Choroid plexus epithelial cell (primary cell): ENCODE measurements around the gene TMOD2.
A peak's percentile ranks its signal among the peaks of the same experiment; 100 is the strongest.

Source experiments
- DNase-seq: peaks from one replicate; pipeline ENCODE4 v3.0.0-alpha.2; 2010; ENCODE audit warnings: low read depth
- H3K4me3 ChIP-seq: 2 replicates; pipeline ENCODE4 v1.5.1; 2011; ENCODE audit warnings: low read depth, mild to moderate bottlenecking, control low read depth, low read length, moderate library complexity
- CTCF ChIP-seq: conservative IDR thresholded peaks from 2 replicates; pipeline ENCODE4 v1.5.1; 2011; ENCODE audit warnings: low read depth, mild to moderate bottlenecking, control low read depth, inconsistent platforms, low read length, moderate library complexity

TMOD2 gene

GRCh38 chr15:51799282-51800252, 48.2 kb downstream of the TMOD2 start:
- H3K4me3 ChIP-seq: no peak overlapping the region
- DNase-seq: no peak
- TF ChIP-seq CTCF: no peak

- no peak overlapping the region for H3K4me3 ChIP-seq
- TF ChIP-seq CTCF: peak; percentile 88
- DNase-seq: peak; percentile 65
These were observed 50.0 kb downstream of the TMOD2 start for GRCh38 chr15:51801391-51801835.

GRCh38 chr15:51802593-51802992, 51.2 kb downstream of the TMOD2 start:
- H3K4me3 ChIP-seq: no peak overlapping the region

GRCh38 chr15:51803965-51804364, 52.6 kb downstream of the TMOD2 start:
- TF ChIP-seq CTCF: no peak
- H3K4me3 ChIP-seq: no peak overlapping the region
- no peak for DNase-seq

More at GRCh38 chr15:51802593-51802992, 51.2 kb downstream of the TMOD2 start:
- DNase-seq: no peak
- no peak for TF ChIP-seq CTCF

- DNase-seq: no peak
- no peak overlapping the region for H3K4me3 ChIP-seq
- no peak for TF ChIP-seq CTCF
These were observed 54.7 kb downstream of the TMOD2 start for GRCh38 chr15:51806123-51806522.

- no peak for TF ChIP-seq CTCF
These were observed 58.1 kb downstream of the TMOD2 start for GRCh38 chr15:51809457-51809856.

More at GRCh38 chr15:51809457-51809856, 58.1 kb downstream of the TMOD2 start:
- no peak overlapping the region for H3K4me3 ChIP-seq
- DNase-seq: no peak
